Fibroblast of mammary gland (primary cell): ENCODE measurements around the gene TOMM22.

Source experiments
- DNase-seq: peaks from one replicate; pipeline ENCODE4 v3.0.0-alpha.2; 2010; ENCODE audit warnings: low read depth
- H3K4me3 ChIP-seq: 2 replicates; pipeline ENCODE4 v1.5.1; 2011; ENCODE audit warnings: low read depth, mild to moderate bottlenecking, low read length, moderate library complexity; ENCODE audit not compliant: control insufficient read depth
- CTCF ChIP-seq: conservative IDR thresholded peaks from 2 replicates; pipeline ENCODE4 v1.5.1; 2011; ENCODE audit warnings: low read depth, low read length, inconsistent platforms; ENCODE audit not compliant: control insufficient read depth, insufficient read depth

TOMM22 gene

GRCh38 chr22:38674888-38675287, 6.9 kb upstream of the TOMM22 start:
- no peak for TF ChIP-seq CTCF
- H3K4me3 ChIP-seq, result no peak overlapping the region
- no peak for DNase-seq

GRCh38 chr22:38675833-38676232, 5.9 kb upstream of the TOMM22 start:
- DNase-seq, result no peak
- no peak for TF ChIP-seq CTCF
- no peak overlapping the region for H3K4me3 ChIP-seq

DNA sequence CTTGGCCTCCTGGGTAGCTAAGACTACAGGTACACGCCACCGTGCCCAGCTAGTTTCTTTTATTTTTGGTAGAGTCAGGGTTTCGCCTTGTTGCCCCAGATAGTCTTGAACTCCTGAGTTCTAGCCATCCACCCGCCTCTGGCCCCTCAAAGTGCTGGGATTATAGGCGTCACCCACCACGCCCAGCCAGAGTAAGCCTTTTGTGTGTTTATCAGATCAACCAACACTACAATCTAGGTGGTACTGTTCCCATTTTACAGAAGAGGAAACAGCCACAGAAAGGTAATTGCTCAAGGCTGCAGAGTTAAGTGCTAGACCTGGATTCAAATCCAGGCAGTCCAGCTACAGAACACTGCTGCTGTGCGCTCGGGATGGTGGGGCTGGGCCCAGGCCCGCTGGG, 3.1 kb downstream of the TOMM22 start:
- no peak overlapping the region for H3K4me3 ChIP-seq
- DNase-seq, result no peak
- TF ChIP-seq CTCF, result no peak

DNA sequence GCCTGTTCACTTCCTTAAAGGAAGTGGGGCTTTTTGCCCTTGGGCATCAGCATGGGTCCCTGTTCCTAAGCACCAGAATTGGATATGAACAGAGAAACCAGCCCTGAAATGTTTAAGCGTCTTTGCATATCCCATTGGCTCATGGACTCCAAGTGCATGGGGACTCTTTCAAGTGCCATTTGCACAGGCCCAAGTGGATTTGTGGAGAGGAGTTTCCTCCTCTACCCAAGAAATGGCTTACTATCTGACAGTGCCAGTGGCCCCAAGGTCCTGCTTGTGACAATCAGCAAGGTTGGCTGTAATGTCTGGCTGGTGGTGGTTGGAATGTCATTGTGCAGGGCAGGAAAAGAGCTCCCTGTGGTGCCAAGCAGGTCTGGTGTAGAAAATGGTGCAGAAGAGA, 4.0 kb downstream of the TOMM22 start:
- no peak for TF ChIP-seq CTCF
- DNase-seq, result no peak
- no peak overlapping the region for H3K4me3 ChIP-seq

- TF ChIP-seq CTCF, result no peak
- no peak overlapping the region for H3K4me3 ChIP-seq
Observed at GRCh38 chr22:38689651-38690050, 7.9 kb downstream of the TOMM22 start.

GRCh38 chr22:38694049-38694448, 12.3 kb downstream of the TOMM22 start:
- TF ChIP-seq CTCF, result no peak
- no peak overlapping the region for H3K4me3 ChIP-seq
- no peak for DNase-seq

More at GRCh38 chr22:38689651-38690050, 7.9 kb downstream of the TOMM22 start:
- DNase-seq, result no peak

DNA sequence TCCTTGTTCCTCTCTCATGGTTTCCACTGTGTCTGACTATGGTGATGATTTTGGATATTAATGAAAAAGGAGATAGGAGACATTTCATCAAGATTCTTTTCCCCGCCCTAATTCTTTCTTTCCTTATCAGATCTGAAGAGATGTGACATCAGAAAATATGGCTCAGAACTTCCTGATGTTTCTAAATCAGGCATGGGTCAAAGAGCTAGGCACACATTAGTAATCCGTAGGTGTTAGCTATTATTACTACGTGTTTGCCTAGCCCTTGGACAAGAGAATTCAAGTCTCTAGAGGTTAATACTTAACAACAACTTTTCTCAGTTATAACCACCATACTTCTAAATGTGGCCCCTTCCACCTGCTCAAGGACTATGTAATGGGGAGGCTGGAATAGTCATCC, 13.2 kb downstream of the TOMM22 start:
- no peak overlapping the region for H3K4me3 ChIP-seq
- no peak for TF ChIP-seq CTCF
- no peak for DNase-seq
